GM23338 (cell line): ENCODE results near the gene RGS19.

Experiments
- CTCF ChIP-seq, 2 experiments: fragments of 200-600 bp in 1 of 2; sonication (generic) in 1 of 2; conservative IDR thresholded peaks; 2 replicates each; pipeline versions ENCODE4 v1.5.1 to v1.6.1; 2016 to 2017; ENCODE audit warnings: antibody characterized with exemption in 2 of 2, low read depth in 2 of 2, mild to moderate bottlenecking in 2 of 2, moderate library complexity in 1 of 2
- EZH2phosphoT487 ChIP-seq: fragments of 200-600 bp; sonication (generic); IDR thresholded peaks from one replicate; pipeline ENCODE4 v1.8.1; 2018; ENCODE audit warnings: antibody characterized with exemption; ENCODE audit not compliant: unreplicated experiment
- POLR2AphosphoS5 ChIP-seq: IDR thresholded peaks from 2 replicates; pipeline ENCODE4 v1.6.1; 2016; ENCODE audit warnings: antibody characterized with exemption, low read depth

GRCh38 chr20:64055396-64055892 lies 23.9 kb downstream of the RGS19 start:
- no peak for TF ChIP-seq POLR2AphosphoS5
- no peak for TF ChIP-seq EZH2phosphoT487
- no peak for TF ChIP-seq CTCF (conservative IDR thresholded peaks at IDR 0.05; ENCODE audit: low read depth in 2 of 2)
